ENCODE results near the gene LRRC70. TPM values are rescaled to one million over a fixed set of nuclear protein-coding genes. Genes with fewer than 3 reads are reported as not detected.

The LRRC70 gene
- total RNA-seq, 1 donor from 2014 or later: 0.83 TPM

GRCh38 chr5:62596691-62597090, 18.1 kb downstream of the LRRC70 start:
- no peak for DNase-seq (ENCODE audit: low spot score)
- H3K27me3 Mint-ChIP-seq (ENCODE audit: insufficient read depth): no peaks in the 10 kb centered on the region
- H3K36me3 Mint-ChIP-seq (ENCODE audit: low read depth): peaks cover 11% of the 10 kb centered on the region
- H3K4me3 Mint-ChIP-seq: no peak overlapping the region
- peaks cover 6% of the 10 kb centered on the region for H3K4me1 Mint-ChIP-seq (ENCODE audit: low read depth)
- intact Hi-C loops (cut with micrococcal nuclease): no loop called here
- H3K27ac Mint-ChIP-seq: no peak overlapping the region
- no peaks in the 10 kb centered on the region for H3K9me3 Mint-ChIP-seq

- Mint-ChIP-seq H3K27ac (no peak overlapping the region), H3K4me1 (ENCODE audit: low read depth) (peaks cover 6% of the 10 kb centered on the region), H3K27me3 (ENCODE audit: insufficient read depth) (no peaks in the 10 kb centered on the region), H3K36me3 (ENCODE audit: low read depth) (peaks cover 6% of the 10 kb centered on the region), H3K9me3 (no peaks in the 10 kb centered on the region), H3K4me3 (no peak overlapping the region)
- intact Hi-C loops (cut with micrococcal nuclease): no loop called here
- DNase-seq (ENCODE audit: low spot score): no peak
Observed at GRCh38 chr5:62597314-62597713, 18.7 kb downstream of the LRRC70 start.

DNA sequence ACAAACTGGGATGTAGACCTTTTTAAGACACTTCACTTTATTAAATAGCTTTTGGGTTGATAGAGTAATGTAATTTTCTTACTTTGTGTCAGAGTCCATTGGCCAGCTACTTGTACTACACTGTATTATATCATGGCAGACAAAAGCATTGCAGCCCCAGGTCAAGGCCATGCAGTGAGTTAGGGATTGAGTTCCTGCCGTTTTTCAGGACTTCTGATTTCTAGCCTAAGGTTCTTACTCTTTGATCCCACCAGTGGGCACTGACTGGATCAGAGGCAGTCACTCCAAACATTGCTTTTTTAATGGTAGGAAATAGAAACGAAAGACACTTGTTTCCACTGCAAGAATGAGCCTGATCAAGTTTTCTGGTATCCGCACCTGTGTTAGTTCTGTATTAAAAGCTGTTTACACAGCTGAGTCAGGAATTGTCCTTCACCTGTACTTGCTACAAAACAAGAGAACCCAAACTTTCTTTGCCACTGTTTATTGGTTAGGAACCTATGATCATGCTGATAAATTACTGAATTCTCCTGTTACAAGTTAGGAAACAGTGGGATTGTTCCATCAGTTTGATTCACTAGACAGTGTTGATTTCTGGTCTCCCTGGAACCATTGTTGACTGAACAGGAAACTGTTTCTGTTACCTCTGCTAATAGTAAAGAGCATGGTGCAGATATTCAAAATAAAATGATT, 22.1 kb downstream of the LRRC70 start:
- no peaks in the 10 kb centered on the region for H3K27me3 Mint-ChIP-seq (ENCODE audit: insufficient read depth)
- H3K27ac Mint-ChIP-seq: no peak overlapping the region
- no peaks in the 10 kb centered on the region for H3K9me3 Mint-ChIP-seq
- H3K4me3 Mint-ChIP-seq: no peak overlapping the region
- no peaks in the 10 kb centered on the region for H3K4me1 Mint-ChIP-seq (ENCODE audit: low read depth)
- H3K36me3 Mint-ChIP-seq (ENCODE audit: low read depth): no peaks in the 10 kb centered on the region
- intact Hi-C loops (cut with micrococcal nuclease): no loop called here
- DNase-seq (ENCODE audit: low spot score): no peak

- DNase-seq (ENCODE audit: low spot score): no peak
- peaks cover 6% of the 10 kb centered on the region for H3K36me3 Mint-ChIP-seq (ENCODE audit: low read depth)
- H3K27ac Mint-ChIP-seq: no peak overlapping the region
- no peaks in the 10 kb centered on the region for H3K4me1 Mint-ChIP-seq (ENCODE audit: low read depth)
- no peak overlapping the region for H3K4me3 Mint-ChIP-seq
- H3K27me3 Mint-ChIP-seq (ENCODE audit: insufficient read depth): no peaks in the 10 kb centered on the region
- no peaks in the 10 kb centered on the region for H3K9me3 Mint-ChIP-seq
- intact Hi-C loops (cut with micrococcal nuclease): no loop called here
Observed at GRCh38 chr5:62603934-62604333, 25.3 kb downstream of the LRRC70 start.

DNA sequence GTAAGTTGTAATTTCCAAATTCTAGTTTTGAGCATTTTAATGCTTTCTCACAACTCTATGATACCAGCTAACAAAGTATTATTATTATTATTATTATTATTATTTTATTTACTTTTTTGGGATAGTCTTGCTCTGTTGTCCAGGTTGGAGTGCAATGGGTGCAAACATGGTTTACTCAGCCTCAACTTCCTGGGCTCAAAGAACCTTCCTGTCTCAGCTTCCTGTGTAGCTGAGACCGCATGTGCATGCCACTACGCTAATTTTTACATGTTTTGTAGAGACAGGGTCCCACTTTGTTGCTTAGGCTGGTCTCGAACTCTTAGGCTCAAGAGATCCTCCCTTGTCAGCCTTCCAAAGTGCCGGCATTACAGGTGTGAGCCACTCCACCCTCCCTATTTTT, 27.0 kb downstream of the LRRC70 start:
- Mint-ChIP-seq H3K27me3 (ENCODE audit: insufficient read depth) (no peaks in the 10 kb centered on the region), H3K9me3 (peaks cover 5% of the 10 kb centered on the region), H3K27ac (no peak overlapping the region), H3K36me3 (ENCODE audit: low read depth) (peaks cover 6% of the 10 kb centered on the region), H3K4me3 (no peak overlapping the region), H3K4me1 (ENCODE audit: low read depth) (no peaks in the 10 kb centered on the region)
- no peak for DNase-seq (ENCODE audit: low spot score)
- intact Hi-C loops (cut with micrococcal nuclease): no loop called here

GRCh38 chr5:62606878-62607277, 28.3 kb downstream of the LRRC70 start:
- H3K4me3 Mint-ChIP-seq: no peak overlapping the region
- H3K27me3 Mint-ChIP-seq (ENCODE audit: insufficient read depth): no peaks in the 10 kb centered on the region
- H3K4me1 Mint-ChIP-seq (ENCODE audit: low read depth): no peaks in the 10 kb centered on the region
- H3K27ac Mint-ChIP-seq: no peak overlapping the region
- intact Hi-C loops (cut with micrococcal nuclease): no loop called here
- peaks cover 6% of the 10 kb centered on the region for H3K36me3 Mint-ChIP-seq (ENCODE audit: low read depth)
- no peak for DNase-seq (ENCODE audit: low spot score)
- H3K9me3 Mint-ChIP-seq: peaks cover 5% of the 10 kb centered on the region

DNA sequence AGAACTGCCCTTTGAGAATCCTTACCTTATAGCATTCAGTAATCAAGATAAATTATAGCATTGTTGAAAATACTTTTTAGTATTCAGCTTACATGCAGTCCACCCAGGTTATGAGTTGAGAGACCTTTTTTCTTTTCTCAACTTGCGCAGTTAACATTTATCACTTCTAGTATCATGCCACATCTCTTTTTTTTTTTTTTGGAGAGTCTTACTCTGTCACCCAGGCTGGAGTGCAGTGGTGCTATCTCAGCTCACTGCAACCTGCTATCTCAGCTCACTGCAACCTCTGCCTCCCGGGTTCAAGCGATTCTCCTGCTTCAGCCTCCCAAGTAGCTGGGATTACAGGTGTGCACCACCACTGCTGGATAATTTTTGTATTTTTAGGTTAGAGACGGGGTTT, 29.0 kb downstream of the LRRC70 start:
- Mint-ChIP-seq H3K9me3 (peaks cover 5% of the 10 kb centered on the region), H3K4me3 (no peak overlapping the region), H3K27ac (no peak overlapping the region), H3K36me3 (ENCODE audit: low read depth) (peaks cover 7% of the 10 kb centered on the region), H3K4me1 (ENCODE audit: low read depth) (no peaks in the 10 kb centered on the region), H3K27me3 (ENCODE audit: insufficient read depth) (no peaks in the 10 kb centered on the region)
- intact Hi-C loops (cut with micrococcal nuclease): no loop called here
- no peak for DNase-seq (ENCODE audit: low spot score)

DNA sequence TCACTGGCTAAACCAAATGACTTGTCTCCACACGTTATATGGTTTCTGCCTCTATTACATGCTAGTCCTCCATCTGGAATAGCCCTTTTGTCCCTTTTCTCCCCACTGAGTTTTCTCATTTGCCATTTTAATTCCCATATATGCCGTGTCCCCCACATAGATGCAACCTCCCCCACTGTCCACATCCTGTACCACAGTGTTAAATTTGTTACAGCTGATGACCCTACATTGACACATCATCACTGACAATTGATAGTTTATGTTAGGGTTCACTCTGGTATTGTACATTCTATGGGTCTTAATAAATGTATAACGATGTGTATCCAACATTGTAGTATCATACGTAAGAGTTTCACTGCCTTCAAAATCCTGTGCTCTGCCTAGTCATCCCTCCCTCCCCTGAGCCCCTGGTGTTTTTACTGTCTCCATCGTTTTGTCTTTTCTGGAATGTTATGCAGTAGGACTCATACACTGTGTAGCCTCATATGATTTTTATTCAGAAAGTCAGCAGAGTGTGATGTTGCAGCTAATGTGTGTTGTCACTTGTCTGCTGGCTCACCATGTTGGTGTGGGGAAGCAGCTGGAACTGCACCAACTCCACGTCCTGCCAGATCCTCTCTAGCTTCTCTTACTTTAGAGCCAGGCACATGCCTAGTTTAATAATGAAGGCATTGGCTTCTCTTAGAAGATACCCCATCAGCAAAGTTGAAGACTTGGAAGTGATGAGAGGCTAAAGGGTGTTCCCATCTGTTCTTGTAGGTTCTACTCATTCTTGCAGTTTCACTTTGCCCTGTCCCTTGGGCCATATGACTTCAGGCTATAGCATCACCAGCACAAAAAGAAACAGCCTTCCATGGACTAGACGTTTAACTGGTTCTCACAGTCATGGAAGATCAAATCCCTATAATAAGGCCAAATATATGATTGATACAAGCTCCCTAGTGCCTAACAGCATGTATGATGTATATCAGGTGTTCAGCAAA, 30.2 kb downstream of the LRRC70 start:
- DNase-seq (ENCODE audit: low spot score): no peak
- intact Hi-C loops (cut with micrococcal nuclease): no loop called here
- no peaks in the 10 kb centered on the region for H3K27me3 Mint-ChIP-seq (ENCODE audit: insufficient read depth)
- peaks cover 5% of the 10 kb centered on the region for H3K9me3 Mint-ChIP-seq
- peaks cover 8% of the 10 kb centered on the region for H3K36me3 Mint-ChIP-seq (ENCODE audit: low read depth)
- no peak overlapping the region for H3K27ac Mint-ChIP-seq
- H3K4me3 Mint-ChIP-seq: no peak overlapping the region
- no peaks in the 10 kb centered on the region for H3K4me1 Mint-ChIP-seq (ENCODE audit: low read depth)

DNA sequence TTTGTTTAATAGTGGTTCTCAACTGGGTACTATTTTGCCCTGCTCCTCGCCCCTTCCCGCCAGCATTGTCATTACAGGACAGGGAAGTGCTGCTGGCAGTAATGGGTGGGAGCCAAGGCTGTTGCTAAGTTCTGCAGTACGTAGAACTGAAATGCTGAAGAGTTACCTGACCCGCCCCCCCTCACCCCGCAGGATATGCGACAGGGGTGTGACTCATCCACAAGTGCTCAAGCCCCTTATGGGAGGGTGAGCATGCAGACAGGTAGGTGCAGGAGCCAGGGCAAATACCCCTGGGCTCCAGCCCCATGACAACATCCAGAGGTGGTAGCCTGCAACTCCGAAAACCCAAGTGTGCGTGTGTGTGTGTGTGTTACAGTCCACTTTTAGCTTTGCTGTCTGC, 35.7 kb downstream of the LRRC70 start:
- peaks cover 6% of the 10 kb centered on the region for H3K36me3 Mint-ChIP-seq (ENCODE audit: low read depth)
- no peak overlapping the region for H3K4me3 Mint-ChIP-seq
- DNase-seq (ENCODE audit: low spot score): no peak
- no peaks in the 10 kb centered on the region for H3K4me1 Mint-ChIP-seq (ENCODE audit: low read depth)
- peaks cover 5% of the 10 kb centered on the region for H3K9me3 Mint-ChIP-seq
- intact Hi-C loops (cut with micrococcal nuclease): no loop called here
- H3K27ac Mint-ChIP-seq: no peak overlapping the region
- H3K27me3 Mint-ChIP-seq (ENCODE audit: insufficient read depth): no peaks in the 10 kb centered on the region

DNA sequence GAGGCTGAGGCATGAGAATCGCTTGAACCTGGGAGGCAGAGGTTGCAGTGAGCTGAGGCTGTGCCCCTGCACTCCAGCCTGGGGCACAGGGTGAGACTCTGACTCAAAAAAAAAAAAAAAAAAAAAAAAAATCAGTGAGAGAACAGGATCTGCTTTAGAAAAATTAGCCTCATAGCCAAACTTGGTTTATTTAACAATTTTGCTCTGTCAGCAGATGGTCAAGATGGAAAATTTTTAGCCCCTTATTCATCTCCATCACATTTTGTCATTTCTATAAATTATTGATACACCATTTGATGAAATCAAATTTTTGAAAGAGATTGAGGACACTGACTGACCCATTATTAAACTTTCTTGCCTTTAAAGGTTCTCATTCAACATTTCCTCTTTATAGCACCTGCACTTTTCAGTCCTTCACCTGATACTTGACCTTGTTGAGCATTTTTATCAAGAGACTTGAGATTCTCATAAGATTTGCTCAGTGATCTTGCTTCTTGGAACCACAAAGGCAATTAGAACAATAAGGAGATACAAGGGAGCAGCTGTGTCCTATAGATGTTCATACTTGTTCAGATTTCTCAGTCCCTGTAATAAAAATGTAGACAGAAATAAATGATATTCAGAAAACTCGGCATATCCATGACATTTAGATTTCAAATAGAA, 38.1 kb downstream of the LRRC70 start:
- no peaks in the 10 kb centered on the region for H3K27me3 Mint-ChIP-seq (ENCODE audit: insufficient read depth)
- intact Hi-C loops (cut with micrococcal nuclease): no loop called here
- no peak for DNase-seq (ENCODE audit: low spot score)
- peaks cover 6% of the 10 kb centered on the region for H3K36me3 Mint-ChIP-seq (ENCODE audit: low read depth)
- H3K4me3 Mint-ChIP-seq: no peak overlapping the region
- H3K4me1 Mint-ChIP-seq (ENCODE audit: low read depth): no peaks in the 10 kb centered on the region
- H3K27ac Mint-ChIP-seq: no peak overlapping the region
- no peaks in the 10 kb centered on the region for H3K9me3 Mint-ChIP-seq

GRCh38 chr5:62617943-62618342, 39.3 kb downstream of the LRRC70 start:
- Mint-ChIP-seq H3K27me3 (ENCODE audit: insufficient read depth) (no peaks in the 10 kb centered on the region), H3K27ac (no peak overlapping the region), H3K4me1 (ENCODE audit: low read depth) (no peaks in the 10 kb centered on the region), H3K36me3 (ENCODE audit: low read depth) (peaks cover 4% of the 10 kb centered on the region), H3K4me3 (no peak overlapping the region), H3K9me3 (no peaks in the 10 kb centered on the region)
- intact Hi-C loops (cut with micrococcal nuclease): no loop called here
- no peak for DNase-seq (ENCODE audit: low spot score)

GRCh38 chr5:62620761-62621160, 42.1 kb downstream of the LRRC70 start:
- no peaks in the 10 kb centered on the region for H3K27me3 Mint-ChIP-seq (ENCODE audit: insufficient read depth)
- H3K4me3 Mint-ChIP-seq: no peak overlapping the region
- H3K9me3 Mint-ChIP-seq: no peaks in the 10 kb centered on the region
- H3K27ac Mint-ChIP-seq: no peak overlapping the region
- peaks cover 3% of the 10 kb centered on the region for H3K36me3 Mint-ChIP-seq (ENCODE audit: low read depth)
- DNase-seq (ENCODE audit: low spot score): no peak
- no peaks in the 10 kb centered on the region for H3K4me1 Mint-ChIP-seq (ENCODE audit: low read depth)
- intact Hi-C loops (cut with micrococcal nuclease): no loop called here

DNA sequence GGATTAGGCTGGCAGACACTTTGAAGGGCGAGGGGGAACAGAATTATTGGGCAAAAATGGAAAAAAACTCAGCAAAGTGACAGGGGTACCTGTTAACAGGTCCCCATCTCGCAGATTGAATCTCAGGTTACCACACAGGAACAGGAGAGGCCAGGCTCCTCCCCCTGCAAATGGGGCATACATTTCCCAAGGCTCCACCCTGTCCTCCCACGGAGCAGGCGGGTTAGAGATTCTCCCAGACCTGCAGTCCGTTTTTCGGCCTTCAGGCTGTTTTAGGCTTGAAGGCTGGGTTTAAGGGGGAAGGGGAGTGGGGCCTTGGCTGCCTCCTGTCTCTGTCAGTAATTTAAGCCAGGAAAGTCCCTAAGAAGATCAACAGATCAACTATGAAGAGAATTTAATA, 42.7 kb downstream of the LRRC70 start:
- intact Hi-C loops (cut with micrococcal nuclease): no loop called here
- Mint-ChIP-seq H3K27ac (no peak overlapping the region), H3K4me3 (no peak overlapping the region), H3K27me3 (ENCODE audit: insufficient read depth) (no peaks in the 10 kb centered on the region), H3K36me3 (ENCODE audit: low read depth) (peaks cover 3% of the 10 kb centered on the region), H3K4me1 (ENCODE audit: low read depth) (no peaks in the 10 kb centered on the region), H3K9me3 (no peaks in the 10 kb centered on the region)
- DNase-seq (ENCODE audit: low spot score): no peak
